Neuronal stem cell (in vitro differentiated cells): ENCODE data around the gene AGO1.

Source experiments
- DNase-seq: peaks from one replicate; pipeline ENCODE4 v3.0.0-alpha.2; 2013; ENCODE audit warnings: low spot score
- H2AFZ ChIP-seq: one replicate; pipeline ENCODE4 v1.6.1; 2013; ENCODE audit warnings: mild to moderate bottlenecking, low read length, inconsistent platforms
- H2AK5ac ChIP-seq: 2 replicates; pipeline ENCODE4 v1.6.1; 2013; ENCODE audit warnings: low read depth, mild to moderate bottlenecking, inconsistent platforms, low read length, moderate library complexity, mixed read lengths
- H2BK120ac ChIP-seq: 2 replicates; pipeline ENCODE4 v1.6.1; 2013; ENCODE audit warnings: low read depth, mild to moderate bottlenecking, inconsistent platforms, low read length, moderate library complexity, mixed read lengths
- H2BK12ac ChIP-seq: one replicate; pipeline ENCODE4 v1.6.1; 2013; ENCODE audit warnings: low read length, inconsistent platforms
- H2BK15ac ChIP-seq: 2 replicates; pipeline ENCODE4 v1.6.1; 2013; ENCODE audit warnings: mild to moderate bottlenecking, low read length, inconsistent platforms, mixed read lengths
- H2BK5ac ChIP-seq: one replicate; pipeline ENCODE4 v1.6.1; 2013; ENCODE audit warnings: inconsistent platforms, mild to moderate bottlenecking, low read length, moderate library complexity
- H3K14ac ChIP-seq: one replicate; pipeline ENCODE4 v1.6.1; 2013; ENCODE audit warnings: low read length, inconsistent platforms
- H3K18ac ChIP-seq: 2 replicates; pipeline ENCODE4 v1.6.1; 2013; ENCODE audit warnings: low read length, inconsistent platforms
- H3K23ac ChIP-seq: 2 replicates; pipeline ENCODE4 v1.6.1; 2013; ENCODE audit warnings: low read depth, mild to moderate bottlenecking, mixed read lengths, low read length, inconsistent platforms; ENCODE audit not compliant: poor library complexity
- H3K27ac ChIP-seq: replicated peaks from 3 replicates; pipeline ENCODE4 v1.5.1; 2013; ENCODE audit warnings: low read length, inconsistent platforms
- H3K27me3 ChIP-seq, 3 experiments: 2 replicates each; pipeline ENCODE4 v1.6.1; 2013; ENCODE audit warnings: low read length in 3 of 3, mild to moderate bottlenecking in 2 of 3, inconsistent platforms in 1 of 3, low read depth in 1 of 3, mixed read lengths in 1 of 3, moderate library complexity in 1 of 3; ENCODE audit not compliant: control insufficient read depth in 3 of 3, insufficient read depth in 3 of 3
- H3K36me3 ChIP-seq, 2 donors: replicated peaks in 1 of 2; 2 replicates each; pipeline ENCODE4 v1.6.1; 2013; ENCODE audit warnings: low read length in 2 of 2; ENCODE audit not compliant: control insufficient read depth in 2 of 2, insufficient read depth in 2 of 2
- H3K4ac ChIP-seq: 2 replicates; pipeline ENCODE4 v1.6.1; 2013; ENCODE audit warnings: inconsistent platforms, mild to moderate bottlenecking, low read length, moderate library complexity
- H3K4me1 ChIP-seq, 2 donors: 1 replicate in 1 of 2; 2 replicates in 1 of 2; pipeline ENCODE4 v1.6.1; 2013; ENCODE audit warnings: low read length in 2 of 2, low read depth in 1 of 2; ENCODE audit not compliant: control insufficient read depth in 2 of 2, insufficient read depth in 1 of 2
- H3K4me2 ChIP-seq: one replicate; pipeline ENCODE4 v1.6.1; 2013; ENCODE audit warnings: mild to moderate bottlenecking, low read length, inconsistent platforms; ENCODE audit not compliant: insufficient read depth, poor library complexity, severe bottlenecking
- H3K4me3 ChIP-seq, 2 donors: 2 replicates each; pipeline ENCODE4 v1.5.1; 2013; ENCODE audit warnings: low read length in 2 of 2, mild to moderate bottlenecking in 2 of 2, inconsistent platforms in 1 of 2, moderate library complexity in 1 of 2
- H3K79me1 ChIP-seq: one replicate; pipeline ENCODE4 v1.6.1; 2013; ENCODE audit warnings: low read depth, mild to moderate bottlenecking, inconsistent platforms, low read length, moderate library complexity
- H3K9ac ChIP-seq: one replicate; pipeline ENCODE4 v1.6.1; 2013; ENCODE audit warnings: mild to moderate bottlenecking, low read depth, low read length, inconsistent platforms; ENCODE audit not compliant: poor library complexity
- H3K9me3 ChIP-seq, 2 donors: replicated peaks in 1 of 2; 2 replicates each; pipeline versions ENCODE3 to v1.6.1; 2013; ENCODE audit warnings: low read length in 2 of 2, mild to moderate bottlenecking in 2 of 2, inconsistent platforms in 1 of 2, low read depth in 1 of 2, mixed read lengths in 1 of 2, moderate library complexity in 1 of 2; ENCODE audit not compliant: control insufficient read depth in 2 of 2, insufficient read depth in 1 of 2
- H4K8ac ChIP-seq: one replicate; pipeline ENCODE4 v1.6.1; 2013; ENCODE audit warnings: low read depth, mild to moderate bottlenecking, inconsistent platforms, low read length, moderate library complexity
- H4K91ac ChIP-seq: one replicate; pipeline ENCODE4 v1.6.1; 2013; ENCODE audit warnings: low read length, low read depth, mild to moderate bottlenecking, inconsistent platforms; ENCODE audit not compliant: poor library complexity
- WGBS, 2 donors: extraction: QIAGEN DNeasy Blood & Tissue Kit; methylation state at CpG; one replicate each; pipeline ENCODE4 v1.1.7; 2013; ENCODE audit warnings: missing lambda C conversion rate in 2 of 2, mixed read lengths in 1 of 2; ENCODE audit not compliant: insufficient read length in 2 of 2, insufficient replicate concordance in 1 of 2; ENCODE audit errors: extremely low coverage in 2 of 2; 5-methylcytosine and 5-hydroxymethylcytosine counted together

The AGO1 gene

DNA sequence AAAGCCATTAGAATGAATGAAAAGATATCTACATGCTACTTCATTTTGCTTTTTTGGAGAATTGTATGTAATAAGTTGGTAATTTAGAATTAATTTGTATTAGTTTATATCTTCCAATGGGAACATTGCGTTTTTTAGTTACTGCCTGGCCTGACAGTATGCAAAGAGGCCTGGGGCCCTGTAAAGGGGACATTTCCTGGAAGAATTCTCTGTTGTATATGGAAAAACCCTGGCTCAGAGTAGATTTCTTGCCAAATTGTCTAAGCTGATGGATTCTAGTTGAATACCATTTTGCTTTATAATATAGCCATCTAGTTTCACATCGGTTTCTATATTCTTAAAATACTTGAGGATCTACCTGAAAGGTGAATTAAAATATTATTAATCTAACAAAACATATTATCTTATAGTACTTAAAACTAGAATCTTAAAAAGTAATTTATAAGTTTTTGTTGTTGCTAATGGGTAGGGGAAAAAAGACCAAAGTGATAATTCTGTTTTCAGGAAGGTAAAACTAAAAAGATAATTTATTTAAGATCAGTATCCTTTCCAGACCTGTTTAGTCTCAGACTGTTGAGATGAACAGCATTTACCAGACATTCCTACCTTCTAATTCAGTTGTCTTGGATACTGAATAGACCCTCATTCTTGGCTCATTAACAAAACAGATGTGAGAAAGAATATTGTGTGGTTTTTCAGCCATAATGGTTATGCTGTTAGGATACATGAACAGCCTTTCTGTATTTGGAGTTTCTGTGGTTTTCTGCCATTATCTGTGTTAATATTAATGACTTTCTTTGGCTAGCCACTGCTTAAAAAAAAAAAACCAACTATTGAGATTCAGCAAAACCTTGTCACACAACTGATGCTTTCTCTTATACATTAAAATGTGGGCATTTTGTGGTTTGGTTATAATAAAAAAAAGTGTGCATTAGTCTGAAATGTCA, 52.7 kb downstream of the AGO1 start:
- no CpG with 5 or more reads among the region's 2 CpGs for WGBS, 2 donors
- Histone ChIP-seq H2BK12ac (no peak overlapping the region), H3K27ac (no peak overlapping the region), H2BK120ac (no peak overlapping the region), H2BK5ac (no peak overlapping the region), H3K9ac (no peak overlapping the region), H3K18ac (no peak overlapping the region), H2AFZ (no peak overlapping the region), H3K9me3 (no peaks in the 10 kb centered on the region), H3K4me1 (peaks cover 0 to 27% of the 10 kb centered on the region in 2 donors), H4K91ac (no peak overlapping the region), H3K36me3 (peaks cover 0 to 8% of the 10 kb centered on the region in 2 donors), H3K23ac (no peak overlapping the region), H2BK15ac (no peak overlapping the region), H3K4me2 (no peak overlapping the region), H3K14ac (no peak overlapping the region), H2AK5ac (no peak overlapping the region), H3K27me3 (no peaks in the 10 kb centered on the region), H3K4ac (no peak overlapping the region), H3K4me3 (peak overlapping the region in 1 of 2 donors; percentile 26), H3K79me1 (no peaks in the 10 kb centered on the region), H4K8ac (no peak overlapping the region)
- no peak for DNase-seq

DNA sequence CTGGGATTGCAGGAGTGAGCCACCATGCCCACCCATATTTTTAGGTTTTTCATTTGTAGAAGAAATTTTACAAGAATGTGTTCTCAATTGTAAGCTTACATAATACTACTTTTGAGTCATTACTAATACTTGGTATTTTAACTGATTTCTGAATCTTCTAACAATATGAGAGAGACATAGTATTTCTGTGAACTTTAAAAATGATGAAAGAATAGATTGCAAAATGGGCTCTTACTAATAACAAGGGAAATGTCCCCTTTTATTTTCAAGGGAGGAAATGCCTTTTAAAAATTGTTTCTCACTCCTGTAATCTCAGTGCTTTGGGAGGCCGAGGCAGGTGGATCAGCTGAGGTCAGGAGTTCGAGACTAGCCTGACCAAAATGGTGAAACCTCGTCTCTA, 53.8 kb downstream of the AGO1 start:
- WGBS, 2 donors: no CpG with 5 or more reads among the region's 3 CpGs

DNA sequence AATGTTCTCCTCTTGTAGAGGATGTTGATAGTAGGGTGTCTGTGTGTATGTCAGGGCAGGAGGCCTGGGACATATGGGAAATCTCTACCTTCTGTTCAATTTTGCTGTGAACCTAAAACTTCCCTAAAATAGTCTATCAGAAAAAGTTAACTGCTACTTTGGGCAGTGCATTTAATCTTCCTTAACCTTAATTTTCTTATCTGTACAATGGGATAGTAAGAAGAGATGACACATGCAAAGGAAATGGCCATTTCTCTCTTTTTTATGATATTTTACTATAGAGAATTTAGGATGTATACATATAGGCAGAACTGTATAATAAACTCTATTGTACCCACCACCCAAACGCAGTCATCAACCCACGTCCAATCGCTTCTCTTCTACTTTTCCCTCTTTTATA, 56.5 kb downstream of the AGO1 start:
- Histone ChIP-seq H3K9ac (no peak overlapping the region), H3K4me3 (no peak overlapping the region), H3K4me2 (no peak overlapping the region), H4K8ac (no peak overlapping the region), H3K79me1 (no peaks in the 10 kb centered on the region), H3K23ac (no peak overlapping the region), H3K14ac (no peak overlapping the region), H2AK5ac (no peak overlapping the region), H3K36me3 (peaks cover 0 to 16% of the 10 kb centered on the region in 2 donors), H2BK120ac (no peak overlapping the region), H2BK15ac (no peak overlapping the region), H4K91ac (no peak overlapping the region), H3K27me3 (no peaks in the 10 kb centered on the region), H3K4me1 (peaks cover 0 to 15% of the 10 kb centered on the region in 2 donors), H3K4ac (no peak overlapping the region), H2AFZ (no peak overlapping the region), H2BK12ac (no peak overlapping the region), H3K18ac (no peak overlapping the region), H2BK5ac (no peak overlapping the region), H3K9me3 (no peaks in the 10 kb centered on the region), H3K27ac (no peak overlapping the region)
- DNase-seq: no peak
- 100% methylated on average over 3 of the region's 3 CpGs; no CpG with 5 or more reads in 1 of the 2 donors for WGBS, 2 donors

More for the DNA sequence above, 53.8 kb downstream of the AGO1 start:
- H4K8ac ChIP-seq: no peak overlapping the region
- H3K4ac ChIP-seq: no peak overlapping the region
- H3K27ac ChIP-seq: no peak overlapping the region
- peaks cover 0 to 27% of the 10 kb centered on the region in 2 donors for H3K4me1 ChIP-seq
- H2BK120ac ChIP-seq: no peak overlapping the region
- no peak overlapping the region for H3K14ac ChIP-seq
- no peak overlapping the region for H4K91ac ChIP-seq
- no peak overlapping the region for H3K18ac ChIP-seq
- DNase-seq: no peak
- no peaks in the 10 kb centered on the region for H3K27me3 ChIP-seq
- H2BK15ac ChIP-seq: no peak overlapping the region
- H3K36me3 ChIP-seq: peaks cover 0 to 14% of the 10 kb centered on the region in 2 donors
- H2AK5ac ChIP-seq: no peak overlapping the region
- H3K23ac ChIP-seq: no peak overlapping the region
- no peaks in the 10 kb centered on the region for H3K9me3 ChIP-seq
- H2BK5ac ChIP-seq: no peak overlapping the region
- H2AFZ ChIP-seq: no peak overlapping the region
- no peak overlapping the region for H3K9ac ChIP-seq
- no peaks in the 10 kb centered on the region for H3K79me1 ChIP-seq
- no peak overlapping the region for H2BK12ac ChIP-seq
- H3K4me2 ChIP-seq: no peak overlapping the region
- no peak overlapping the region for H3K4me3 ChIP-seq

DNA sequence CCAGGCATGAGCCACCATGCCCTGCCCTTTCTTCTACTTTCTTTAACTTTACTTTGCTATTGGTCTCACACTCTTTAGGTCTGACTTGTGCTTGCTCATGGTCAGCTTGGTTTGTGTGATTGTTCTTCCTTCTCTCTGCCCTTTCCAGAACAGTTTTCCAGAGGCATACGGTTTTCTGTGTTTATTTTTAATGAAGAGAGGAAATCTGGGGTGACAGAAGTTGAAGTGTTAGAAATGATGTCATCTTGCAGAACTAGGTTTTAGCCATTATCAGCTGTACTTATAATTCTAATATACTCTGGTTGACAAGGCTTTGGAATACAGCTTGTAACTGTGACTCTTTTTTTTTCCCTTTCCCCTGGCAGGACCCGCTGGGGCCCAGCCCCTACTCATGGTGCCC, 62.3 kb downstream of the AGO1 start:
- H2BK15ac ChIP-seq: no peak overlapping the region
- H4K91ac ChIP-seq: no peak overlapping the region
- H3K79me1 ChIP-seq: no peaks in the 10 kb centered on the region
- no peak overlapping the region for H2BK12ac ChIP-seq
- H4K8ac ChIP-seq: no peak overlapping the region
- H3K9ac ChIP-seq: no peak overlapping the region
- DNase-seq: no peak
- no peak overlapping the region for H3K27ac ChIP-seq
- H2AFZ ChIP-seq: no peak overlapping the region
- H3K4me1 ChIP-seq: no peaks in the 10 kb centered on the region
- no peak overlapping the region for H3K18ac ChIP-seq
- no peak overlapping the region for H3K4ac ChIP-seq
- WGBS, 2 donors: no CpG with 5 or more reads among the region's 2 CpGs
- H2BK5ac ChIP-seq: no peak overlapping the region
- no peak overlapping the region for H2AK5ac ChIP-seq
- H3K14ac ChIP-seq: no peak overlapping the region
- H3K36me3 ChIP-seq: peaks cover 0 to 52% of the 10 kb centered on the region in 2 donors
- H2BK120ac ChIP-seq: no peak overlapping the region
- H3K23ac ChIP-seq: no peak overlapping the region
- no peaks in the 10 kb centered on the region for H3K27me3 ChIP-seq
- no peak overlapping the region for H3K4me3 ChIP-seq
- H3K9me3 ChIP-seq: no peaks in the 10 kb centered on the region
- no peak overlapping the region for H3K4me2 ChIP-seq
